ENCODE data around the gene KMO. TPM values are rescaled to one million over a fixed set of nuclear protein-coding genes. Genes with fewer than 3 reads are reported as not detected.
A peak's percentile ranks its signal among the peaks of the same experiment; 100 is the strongest.

The KMO gene
- total and polyA plus RNA-seq, 2 of the 13 experiments (the other 11 are each of a cell fraction or from before 2014, with no cell fraction given), result 0.01 TPM; not detected in 1

DNA sequence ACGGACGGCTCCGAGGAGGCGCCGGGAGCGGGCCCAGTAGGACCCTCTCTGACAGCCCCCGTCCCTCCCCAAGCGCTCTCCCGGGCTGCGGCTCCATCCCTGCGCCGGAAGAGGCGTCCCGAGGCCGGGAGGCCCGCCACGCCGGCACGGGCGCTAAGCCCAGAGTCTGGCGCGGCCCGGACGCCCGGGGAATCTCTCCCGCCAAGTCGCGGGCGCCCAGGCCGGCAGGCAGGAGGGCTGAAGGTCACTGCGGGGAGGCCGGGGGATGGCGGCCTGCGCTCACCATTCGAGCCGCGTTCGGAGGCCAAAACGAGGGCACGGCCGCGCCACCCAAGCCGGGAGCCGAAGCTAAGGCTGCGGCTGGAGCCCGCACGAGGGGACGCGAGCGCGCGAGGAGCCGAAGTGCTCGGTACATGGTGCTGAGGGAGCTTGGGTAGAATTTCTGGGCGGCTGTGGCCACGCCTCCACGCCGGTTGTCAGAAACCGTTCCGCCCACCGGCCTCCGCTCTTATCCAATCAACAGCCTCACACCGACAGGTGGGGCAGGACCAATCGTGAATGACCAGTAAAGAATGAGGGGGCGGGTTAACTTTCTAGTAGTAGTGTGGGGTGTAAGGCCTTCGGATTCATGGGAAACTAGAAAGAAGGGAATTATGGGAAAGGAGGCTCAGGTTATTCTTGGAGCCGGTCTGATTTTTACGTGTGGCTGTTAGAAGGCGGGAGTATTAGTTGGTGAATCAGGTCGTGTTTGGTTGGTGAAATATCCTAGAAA, 12.7 kb upstream of the KMO start, which contains the start of gene FH:
Gene FH (minus strand): TSS at position 448 of the 772 bp plus-strand sequence. CDS start 33 bp downstream, at position 415.
- intact Hi-C loops (cut with micrococcal nuclease; ENCODE audit: unreplicated experiment), result no loop called here
- peak within 1 kb of the TSS; percentile 98 for H2AFZ ChIP-seq (ENCODE audit: low read length)
- in situ Hi-C loops (cut with HindIII; ENCODE audit: extremely low pct_ligation_motif_present, low pct_unique_long_range_greater_than_20kb), result loop anchor here (10.0 kb wide), 1 partner anchor 115 kb away; no protein-coding TSS in a partner anchor
- H3K79me2 ChIP-seq (ENCODE audit: insufficient read depth, low read length), result peaks cover 33% of the 10 kb centered on the region
- POLR2A ChIA-PET, result interaction anchor here (0.9 to 2.4 kb wide), 2 partner anchors 26 to 121 kb away, joined by 4 to 11 read pairs; partner anchors contain the start of genes CHML and OPN3
- peak within 1 kb of the TSS; percentile 76 for H3K4me2 ChIP-seq (ENCODE audit: low read depth, low read length)
- no peaks in the 10 kb centered on the region for H3K9me3 ChIP-seq (ENCODE audit: low read length)
- BruUV-seq (replicated peaks), result no TSS peak
- H3K27ac ChIP-seq (ENCODE audit: extremely low read length, insufficient read depth, low read length), result peak within 1 kb of the TSS; percentile 82
- peaks cover 0 to 5% of the 10 kb centered on the region in 2 experiments; a peak in 2 of 5 replicates for H3K36me3 ChIP-seq (replicated peaks in 1 of 2; ENCODE audit: control insufficient read depth in 1 of 2, insufficient read depth in 2 of 2, low read length in 2 of 2)
- peak; percentile 97 for ATAC-seq
- WGBS (ENCODE audit: low lambda C conversion rate), result under 1% methylated on average over 16 of the region's 70 CpGs
- CTCF ChIA-PET (ENCODE audit: low intra/inter-chr PET ratio, low total read pairs), result no interaction called here
- H3K4me3 ChIP-seq (replicated peaks in 1 of 3; ENCODE audit: insufficient read depth in 1 of 3, low read depth in 2 of 3, low read length in 3 of 3), result peak within 1 kb of the TSS; percentile 65 to 88 (median 87)
- H3K4me1 ChIP-seq (ENCODE audit: insufficient read depth, low read length), result peaks cover 27% of the 10 kb centered on the region
- peak; percentile 97 for DNase-seq (ENCODE audit: low spot score)
- peak; percentile 79 for FAIRE-seq
- no peaks in the 10 kb centered on the region for H3K27me3 ChIP-seq (ENCODE audit: control insufficient read depth in 1 of 2, insufficient read depth in 2 of 2, low read length in 2 of 2)
- H3K9ac ChIP-seq (ENCODE audit: insufficient read depth, low read depth, low read length), result peak within 1 kb of the TSS; percentile 79
- no peaks in the 10 kb centered on the region; the same call in 1 of the 2 replicates for H4K20me1 ChIP-seq (ENCODE audit: insufficient read depth, low read length)
- TF ChIP-seq ZNF235 (CRISPR knock-in tag; IDR thresholded peaks at IDR 0.05; ENCODE audit: borderline replicate concordance) (peak; percentile 76; the same call in 1 of the 2 replicates), SP2 (CRISPR knock-in tag; IDR thresholded peaks at IDR 0.05) (peak; percentile 87), DR1 (CRISPR knock-in tag; IDR thresholded peaks at IDR 0.05) (peak; percentile 65), SRY (CRISPR knock-in tag; IDR thresholded peaks at IDR 0.05) (peak; percentile 87), ARID2 (CRISPR knock-in tag; IDR thresholded peaks at IDR 0.05; ENCODE audit: borderline replicate concordance) (0 out of 2 replicates have a peak, but pooled peaks have one; percentile 42), PCBP1 (IDR thresholded peaks at IDR 0.05; ENCODE audit: borderline replicate concordance, low read depth, low read length) (no peak), HES4 (CRISPR knock-in tag; IDR thresholded peaks at IDR 0.05; ENCODE audit: borderline replicate concordance) (no peak), ZNF543 (CRISPR knock-in tag; IDR thresholded peaks at IDR 0.05) (peak; percentile 54; the same call in 1 of the 2 replicates), KAT7 (CRISPR knock-in tag; IDR thresholded peaks at IDR 0.05; ENCODE audit: borderline replicate concordance) (peak; percentile 86; the same call in 1 of the 2 replicates), AHR (CRISPR knock-in tag; IDR thresholded peaks at IDR 0.05) (0 out of 2 replicates have a peak, but pooled peaks have one; percentile 30), ZNF10 (CRISPR knock-in tag; IDR thresholded peaks at IDR 0.05; ENCODE audit: borderline replicate concordance, low read depth) (no peak), SALL1 (CRISPR knock-in tag; IDR thresholded peaks at IDR 0.05) (peak; percentile 86), ZFP82 (CRISPR knock-in tag; IDR thresholded peaks at IDR 0.05; ENCODE audit: borderline replicate concordance) (peak; percentile 31; the same call in 1 of the 2 replicates), PCBP2 (optimal IDR thresholded peaks at IDR 0.05; ENCODE audit: low read depth, low read length, poor library complexity, severe bottlenecking) (no peak), AGO2 (optimal IDR thresholded peaks at IDR 0.05; ENCODE audit: low read depth, low read length) (peak; percentile 84), ZNF274 (CRISPR knock-in tag; IDR thresholded peaks at IDR 0.05) (0 out of 2 replicates have a peak, but pooled peaks have one; percentile 56)
- TF ChIP-seq, protein P1, sequence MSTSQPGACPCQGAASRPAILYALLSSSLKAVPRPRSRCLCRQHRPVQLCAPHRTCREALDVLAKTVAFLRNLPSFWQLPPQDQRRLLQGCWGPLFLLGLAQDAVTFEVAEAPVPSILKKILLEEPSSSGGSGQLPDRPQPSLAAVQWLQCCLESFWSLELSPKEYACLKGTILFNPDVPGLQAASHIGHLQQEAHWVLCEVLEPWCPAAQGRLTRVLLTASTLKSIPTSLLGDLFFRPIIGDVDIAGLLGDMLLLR (CRISPR knock-in tag; IDR thresholded peaks at IDR 0.05), result peak; percentile 63
- TF ChIP-seq, protein P2, sequence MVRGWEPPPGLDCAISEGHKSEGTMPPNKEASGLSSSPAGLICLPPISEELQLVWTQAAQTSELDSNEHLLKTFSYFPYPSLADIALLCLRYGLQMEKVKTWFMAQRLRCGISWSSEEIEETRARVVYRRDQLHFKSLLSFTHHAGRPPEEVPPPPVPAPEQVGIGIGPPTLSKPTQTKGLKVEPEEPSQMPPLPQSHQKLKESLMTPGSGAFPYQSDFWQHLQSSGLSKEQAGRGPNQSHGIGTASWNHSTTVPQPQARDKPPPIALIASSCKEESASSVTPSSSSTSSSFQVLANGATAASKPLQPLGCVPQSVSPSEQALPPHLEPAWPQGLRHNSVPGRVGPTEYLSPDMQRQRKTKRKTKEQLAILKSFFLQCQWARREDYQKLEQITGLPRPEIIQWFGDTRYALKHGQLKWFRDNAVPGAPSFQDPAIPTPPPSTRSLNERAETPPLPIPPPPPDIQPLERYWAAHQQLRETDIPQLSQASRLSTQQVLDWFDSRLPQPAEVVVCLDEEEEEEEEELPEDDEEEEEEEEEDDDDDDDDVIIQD (CRISPR knock-in tag; IDR thresholded peaks at IDR 0.05; ENCODE audit: low read depth), result peak; percentile 98
- TF ChIP-seq, protein P3, sequence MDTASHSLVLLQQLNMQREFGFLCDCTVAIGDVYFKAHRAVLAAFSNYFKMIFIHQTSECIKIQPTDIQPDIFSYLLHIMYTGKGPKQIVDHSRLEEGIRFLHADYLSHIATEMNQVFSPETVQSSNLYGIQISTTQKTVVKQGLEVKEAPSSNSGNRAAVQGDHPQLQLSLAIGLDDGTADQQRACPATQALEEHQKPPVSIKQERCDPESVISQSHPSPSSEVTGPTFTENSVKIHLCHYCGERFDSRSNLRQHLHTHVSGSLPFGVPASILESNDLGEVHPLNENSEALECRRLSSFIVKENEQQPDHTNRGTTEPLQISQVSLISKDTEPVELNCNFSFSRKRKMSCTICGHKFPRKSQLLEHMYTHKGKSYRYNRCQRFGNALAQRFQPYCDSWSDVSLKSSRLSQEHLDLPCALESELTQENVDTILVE (CRISPR knock-in tag; IDR thresholded peaks at IDR 0.05), result 0 out of 2 replicates have a peak, but pooled peaks have one; percentile 21
- TF ChIP-seq, protein P4, sequence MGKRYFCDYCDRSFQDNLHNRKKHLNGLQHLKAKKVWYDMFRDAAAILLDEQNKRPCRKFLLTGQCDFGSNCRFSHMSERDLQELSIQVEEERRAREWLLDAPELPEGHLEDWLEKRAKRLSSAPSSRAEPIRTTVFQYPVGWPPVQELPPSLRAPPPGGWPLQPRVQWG (CRISPR knock-in tag; IDR thresholded peaks at IDR 0.05; ENCODE audit: borderline replicate concordance, low read depth), result no peak

All from HepG2 (cell line).